Thyroid gland (tissue), 4 donors: Measurements from ENCODE around the gene EID1.

Experiments
- CTCF ChIP-seq, 6 experiments: fragments of 200-600 bp in 3 of 6; fragments of 450-650 bp in 3 of 6; sonication (generic) in 3 of 6; IDR thresholded peaks; one replicate each; pipeline ENCODE4 v1.5.1; 2016 to 2019; ENCODE audit warnings: antibody characterized with exemption in 6 of 6, mild to moderate bottlenecking in 2 of 6, inconsistent platforms in 1 of 6, moderate library complexity in 1 of 6
- POLR2A ChIP-seq, 2 donors: fragments of 450-650 bp; IDR thresholded peaks; one replicate each; pipeline ENCODE4 v1.6.1; 2017; ENCODE audit warnings: antibody characterized with exemption in 2 of 2, mild to moderate bottlenecking in 2 of 2, moderate library complexity in 1 of 2

DNA sequence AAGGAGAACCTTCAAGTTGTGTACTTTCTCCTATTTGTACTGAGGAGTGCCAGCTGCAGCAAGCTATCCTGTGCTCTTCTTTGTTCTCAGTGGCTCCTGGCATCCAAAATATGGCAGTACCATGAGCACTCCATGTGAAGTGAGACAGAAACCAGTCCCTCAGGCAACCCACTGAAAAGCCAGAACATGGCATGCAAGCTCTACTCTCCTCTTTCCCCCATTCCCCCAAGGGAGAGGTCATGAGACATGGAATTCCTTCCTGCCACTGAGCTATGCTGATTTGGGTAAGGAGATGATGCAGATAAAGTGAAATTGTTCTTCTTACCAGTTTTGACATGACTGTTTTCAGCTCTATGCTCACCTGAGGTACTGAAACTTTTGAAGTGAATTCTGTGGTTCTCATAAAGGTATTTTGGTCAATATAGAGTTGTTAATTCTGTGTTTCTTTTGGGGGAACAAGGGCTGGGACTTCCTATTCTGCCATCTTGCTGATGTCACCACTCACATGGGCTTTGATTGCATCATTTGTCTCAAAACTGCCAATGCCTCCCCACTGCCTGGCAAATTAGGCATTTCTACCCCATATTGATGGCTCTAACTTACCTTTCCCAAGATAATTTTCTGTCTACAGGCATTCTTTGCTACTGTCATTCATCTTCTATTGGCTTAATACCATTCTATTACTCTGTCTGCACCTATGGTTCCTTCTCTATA is 44.3 kb upstream of the EID1 start:
- TF ChIP-seq CTCF (IDR thresholded peaks at IDR 0.05) (no peak), POLR2A (IDR thresholded peaks at IDR 0.05) (no peak)
